Measurements from ENCODE around the gene PRDM1.

PRDM1 gene

GRCh38 chr6:106134087-106134770 lies 48.1 kb downstream of the PRDM1 start:
- peak; percentile 92 for DNase-seq (ENCODE audit: low read depth)
- H3K4me3 ChIP-seq (ENCODE audit: low read length), result no peak overlapping the region
- TF ChIP-seq CTCF (IDR thresholded peaks at IDR 0.05; ENCODE audit: insufficient read depth, low read depth, low read length, missing control alignments), result no peak

DNA sequence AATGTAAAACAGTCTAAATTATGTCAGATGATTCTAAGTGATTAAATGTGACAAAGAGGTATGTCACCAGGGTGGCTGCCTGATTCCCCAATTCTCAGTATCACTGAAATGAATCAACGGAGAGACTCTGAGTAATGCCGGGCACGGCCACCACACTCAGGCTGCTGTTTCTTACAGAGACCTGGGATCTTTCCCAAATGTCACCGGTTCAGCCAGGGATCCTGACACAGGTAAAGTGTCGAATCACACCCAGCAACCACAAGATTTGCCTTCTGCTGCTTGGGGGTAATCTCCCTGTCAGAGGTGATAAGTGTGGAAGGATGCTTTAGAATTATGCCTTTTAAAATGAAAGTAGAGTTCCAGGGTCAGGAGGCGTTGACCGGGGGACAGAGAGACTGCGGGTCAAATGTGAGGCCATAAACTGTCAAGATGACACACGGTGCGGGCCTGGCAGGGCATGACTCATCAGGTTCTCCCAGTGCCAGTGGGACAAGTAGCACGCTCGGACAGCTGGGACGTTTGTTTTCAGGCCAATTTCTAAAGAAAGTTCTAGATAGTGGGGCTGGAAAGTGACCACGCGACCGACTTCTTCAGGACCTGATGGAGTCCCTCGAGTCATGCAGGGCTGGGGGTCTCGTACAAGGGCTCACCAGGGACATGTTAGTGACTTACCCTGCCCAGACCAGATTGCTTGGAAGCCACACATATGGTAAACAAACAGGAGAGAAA lies 48.9 kb downstream of the PRDM1 start:
- DNase-seq (ENCODE audit: low read depth), result peak; percentile 72
- no peak overlapping the region for H3K4me3 ChIP-seq (ENCODE audit: low read length)
- TF ChIP-seq CTCF (IDR thresholded peaks at IDR 0.05; ENCODE audit: insufficient read depth, low read depth, low read length, missing control alignments), result no peak

GRCh38 chr6:106135911-106136571 lies 49.9 kb downstream of the PRDM1 start:
- TF ChIP-seq CTCF (IDR thresholded peaks at IDR 0.05; ENCODE audit: insufficient read depth, low read depth, low read length, missing control alignments), result no peak
- no peak overlapping the region for H3K4me3 ChIP-seq (ENCODE audit: low read length)
- no peak for DNase-seq (ENCODE audit: low read depth)

DNA sequence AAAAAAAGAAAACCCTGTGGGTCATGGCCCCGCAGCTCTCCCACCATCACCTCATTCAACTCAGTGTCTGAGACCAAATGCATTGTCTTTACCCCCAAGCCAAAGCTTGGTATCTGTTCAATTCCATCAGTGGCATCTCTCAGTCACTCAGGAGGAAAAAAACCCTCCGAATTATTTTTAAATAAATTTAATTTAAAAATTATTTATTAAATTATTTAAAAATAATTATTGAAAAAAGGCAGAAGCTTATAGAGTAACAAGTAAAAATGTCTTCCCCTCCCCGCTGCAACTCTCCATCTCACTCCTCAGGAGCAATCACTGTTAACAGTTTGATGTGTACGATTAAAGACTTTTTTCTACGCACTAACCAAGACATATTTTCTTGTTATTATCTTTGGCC lies 50.7 kb downstream of the PRDM1 start:
- DNase-seq (ENCODE audit: low read depth), result no peak
- TF ChIP-seq CTCF (IDR thresholded peaks at IDR 0.05; ENCODE audit: insufficient read depth, low read depth, low read length, missing control alignments), result no peak

GRCh38 chr6:106138151-106138550 lies 52.0 kb downstream of the PRDM1 start:
- no peak for TF ChIP-seq CTCF (IDR thresholded peaks at IDR 0.05; ENCODE audit: insufficient read depth, low read depth, low read length, missing control alignments)

More for the DNA sequence above, 50.7 kb downstream of the PRDM1 start:
- H3K4me3 ChIP-seq (ENCODE audit: low read length), result no peak overlapping the region

GRCh38 chr6:106141441-106142237 lies 55.5 kb downstream of the PRDM1 start:
- DNase-seq (ENCODE audit: low read depth), result peak; percentile 59
- H3K4me3 ChIP-seq (ENCODE audit: low read length), result no peak overlapping the region
- TF ChIP-seq CTCF (IDR thresholded peaks at IDR 0.05; ENCODE audit: insufficient read depth, low read depth, low read length, missing control alignments), result no peak

More at GRCh38 chr6:106138151-106138550, 52.0 kb downstream of the PRDM1 start:
- DNase-seq (ENCODE audit: low read depth), result no peak
- H3K4me3 ChIP-seq (ENCODE audit: low read length), result no peak overlapping the region
